ENCODE data around the gene ASB8.

GRCh38 chr12:48142818-48143674, 14.3 kb downstream of the ASB8 start:
- TF ChIP-seq EZH2 (IDR thresholded peaks at IDR 0.05; ENCODE audit: low read length, unreplicated experiment) (no peak), CTCF (conservative IDR thresholded peaks at IDR 0.05; ENCODE audit: low read depth, low read length) (no peak)
